Upper lobe of left lung (tissue), 6 donors: ENCODE results near the gene GFOD2. TPM values are rescaled to one million over a fixed set of nuclear protein-coding genes. Genes with fewer than 3 reads are reported as not detected.

Source experiments
- ATAC-seq, 2 donors: fragments of 200-7000 bp; cut with Tn5 transposase; one replicate each; pipeline ENCODE4 v1.9.1; 2022; ENCODE audit warnings: mild to moderate bottlenecking in 2 of 2, moderate library complexity in 2 of 2; ENCODE audit not compliant: low FRiP score in 2 of 2
- DNase-seq, 2 donors: peaks; one replicate each; pipeline ENCODE4 v3.0.0-alpha.2; 2019 to 2020
- H3K27ac ChIP-seq, 4 donors: fragments of 200-600 bp; sonication (generic); one replicate each; pipeline ENCODE4 v1.5.1; 2016 to 2019
- H3K27me3 ChIP-seq, 4 donors: fragments of 200-600 bp; sonication (generic); one replicate each; pipeline ENCODE4 v1.5.1; 2017 to 2019
- H3K36me3 ChIP-seq, 4 donors: fragments of 200-600 bp; sonication (generic); one replicate each; pipeline ENCODE4 v1.5.1; 2016 to 2019
- H3K4me1 ChIP-seq, 4 donors: fragments of 200-600 bp; sonication (generic); one replicate each; pipeline ENCODE4 v1.5.1; 2018 to 2019
- H3K4me3 ChIP-seq, 4 donors: fragments of 200-600 bp; sonication (generic); one replicate each; pipeline ENCODE4 v1.5.1; 2017 to 2019; ENCODE audit warnings: mild to moderate bottlenecking in 2 of 4, moderate library complexity in 1 of 4
- H3K9me3 ChIP-seq, 4 donors: fragments of 200-600 bp; sonication (generic); one replicate each; pipeline ENCODE4 v1.5.1; 2018 to 2019
- EP300 ChIP-seq, 4 donors: sonication (generic); formaldehyde crosslinking; IDR thresholded peaks; one replicate each; pipeline ENCODE4 v1.5.1; 2017; ENCODE audit warnings: antibody characterized with exemption in 4 of 4, control low read depth in 2 of 4
- POLR2A ChIP-seq, 4 donors: fragments of 450-650 bp; IDR thresholded peaks; one replicate each; pipeline ENCODE4 v1.5.1; 2016 to 2017; ENCODE audit warnings: antibody characterized with exemption in 4 of 4, mild to moderate bottlenecking in 2 of 4
- POLR2AphosphoS5 ChIP-seq, 2 donors: sonication (generic); formaldehyde crosslinking; IDR thresholded peaks; one replicate each; pipeline ENCODE4 v1.5.1; 2017; ENCODE audit warnings: antibody characterized with exemption in 2 of 2
- WGBS, 2 donors: methylation state at CpG; one replicate each; pipeline ENCODE4 v1.1.5; 2017 to 2018; 5-methylcytosine and 5-hydroxymethylcytosine counted together
- total RNA-seq, 6 donors: library from RNA; depleted of rRNA in 4 of 6; stranded (reverse); fragments of >200 nt in 4 of 6; gene quantifications; one replicate each; pipeline versions ENCODE4 v1.1.0 to v1.2.1, GENCODE V29; 2016 to 2021
- TF ChIP-seq, protein P1 (sequence below), 6 experiments: fragments of 450-650 bp in 4 of 6; fragments of 200-600 bp in 2 of 6; sonication (generic) in 2 of 6; IDR thresholded peaks; one replicate each; pipeline ENCODE4 v1.5.1; 2016 to 2019; ENCODE audit warnings: antibody characterized with exemption in 6 of 6
- donor health status: DM: no; HTN: no; CAD: no; lungs with moderate emphysema.
- donor health status: DM: no; HTN: yes; CAD: no; lungs with severe emphysema.

The GFOD2 gene
- total RNA-seq, 6 donors from 2014 or later = 14.3 to 21.0 (median 17.0) TPM

GRCh38 chr16:67678354-67679023, 40.6 kb downstream of the GFOD2 start:
- H3K27ac ChIP-seq = peak overlapping the region in 1 of 4 donors; percentile 51
- H3K4me3 ChIP-seq = no peak overlapping the region
- H3K36me3 ChIP-seq = peaks cover 1 to 18% (median 5%) of the 10 kb centered on the region in 4 donors
- H3K9me3 ChIP-seq = no peaks in the 10 kb centered on the region
- H3K4me1 ChIP-seq = peaks cover 21 to 40% (median 30%) of the 10 kb centered on the region in 4 donors
- ATAC-seq (no peak), DNase-seq (no peak)
- H3K27me3 ChIP-seq = no peaks in the 10 kb centered on the region
- TF ChIP-seq, protein P1, sequence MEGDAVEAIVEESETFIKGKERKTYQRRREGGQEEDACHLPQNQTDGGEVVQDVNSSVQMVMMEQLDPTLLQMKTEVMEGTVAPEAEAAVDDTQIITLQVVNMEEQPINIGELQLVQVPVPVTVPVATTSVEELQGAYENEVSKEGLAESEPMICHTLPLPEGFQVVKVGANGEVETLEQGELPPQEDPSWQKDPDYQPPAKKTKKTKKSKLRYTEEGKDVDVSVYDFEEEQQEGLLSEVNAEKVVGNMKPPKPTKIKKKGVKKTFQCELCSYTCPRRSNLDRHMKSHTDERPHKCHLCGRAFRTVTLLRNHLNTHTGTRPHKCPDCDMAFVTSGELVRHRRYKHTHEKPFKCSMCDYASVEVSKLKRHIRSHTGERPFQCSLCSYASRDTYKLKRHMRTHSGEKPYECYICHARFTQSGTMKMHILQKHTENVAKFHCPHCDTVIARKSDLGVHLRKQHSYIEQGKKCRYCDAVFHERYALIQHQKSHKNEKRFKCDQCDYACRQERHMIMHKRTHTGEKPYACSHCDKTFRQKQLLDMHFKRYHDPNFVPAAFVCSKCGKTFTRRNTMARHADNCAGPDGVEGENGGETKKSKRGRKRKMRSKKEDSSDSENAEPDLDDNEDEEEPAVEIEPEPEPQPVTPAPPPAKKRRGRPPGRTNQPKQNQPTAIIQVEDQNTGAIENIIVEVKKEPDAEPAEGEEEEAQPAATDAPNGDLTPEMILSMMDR (IDR thresholded peaks at IDR 0.05) = no peak
- TF ChIP-seq POLR2A (IDR thresholded peaks at IDR 0.05) = no peak
- TF ChIP-seq POLR2AphosphoS5 (IDR thresholded peaks at IDR 0.05) = no peak
- TF ChIP-seq EP300 (IDR thresholded peaks at IDR 0.05) = no peak
- WGBS, 2 donors = 85 to 88% methylated on average over 12 of the region's 12 CpGs

- DNase-seq (no peak), ATAC-seq (no peak)
- H3K27ac ChIP-seq = peak overlapping the region in 2 of 4 donors; percentile 48 to 90
- 80 to 88% methylated on average over 1 of the region's 1 CpG for WGBS, 2 donors
- H3K4me3 ChIP-seq = no peak overlapping the region
- H3K4me1 ChIP-seq = peaks cover 27 to 47% (median 37%) of the 10 kb centered on the region in 4 donors
- TF ChIP-seq POLR2A (IDR thresholded peaks at IDR 0.05) (no peak), EP300 (IDR thresholded peaks at IDR 0.05) (no peak), POLR2AphosphoS5 (IDR thresholded peaks at IDR 0.05) (no peak)
- TF ChIP-seq, protein P1 (IDR thresholded peaks at IDR 0.05) = no peak
- no peaks in the 10 kb centered on the region for H3K27me3 ChIP-seq
- H3K36me3 ChIP-seq = peaks cover 0 to 12% (median 2%) of the 10 kb centered on the region in 4 donors
- H3K9me3 ChIP-seq = no peaks in the 10 kb centered on the region
Measured at GRCh38 chr16:67677712-67678111, 41.4 kb downstream of the GFOD2 start.

- WGBS, 2 donors = 61 to 62% methylated on average over 8 of the region's 8 CpGs
- Histone ChIP-seq H3K27ac (peak overlapping the region in 2 of 4 donors; percentile 48 to 90), H3K9me3 (no peaks in the 10 kb centered on the region), H3K27me3 (no peaks in the 10 kb centered on the region), H3K4me1 (peaks cover 33 to 55% (median 43%) of the 10 kb centered on the region in 4 donors), H3K4me3 (no peak overlapping the region), H3K36me3 (peaks cover 0 to 9% (median 2%) of the 10 kb centered on the region in 4 donors)
- DNase-seq = no peak
- no peak for ATAC-seq
- TF ChIP-seq EP300 (IDR thresholded peaks at IDR 0.05) (no peak), POLR2A (IDR thresholded peaks at IDR 0.05) (no peak), POLR2AphosphoS5 (IDR thresholded peaks at IDR 0.05) (no peak)
- TF ChIP-seq, protein P1 (IDR thresholded peaks at IDR 0.05) = no peak
Measured at GRCh38 chr16:67676939-67677338, 42.2 kb downstream of the GFOD2 start.

DNA sequence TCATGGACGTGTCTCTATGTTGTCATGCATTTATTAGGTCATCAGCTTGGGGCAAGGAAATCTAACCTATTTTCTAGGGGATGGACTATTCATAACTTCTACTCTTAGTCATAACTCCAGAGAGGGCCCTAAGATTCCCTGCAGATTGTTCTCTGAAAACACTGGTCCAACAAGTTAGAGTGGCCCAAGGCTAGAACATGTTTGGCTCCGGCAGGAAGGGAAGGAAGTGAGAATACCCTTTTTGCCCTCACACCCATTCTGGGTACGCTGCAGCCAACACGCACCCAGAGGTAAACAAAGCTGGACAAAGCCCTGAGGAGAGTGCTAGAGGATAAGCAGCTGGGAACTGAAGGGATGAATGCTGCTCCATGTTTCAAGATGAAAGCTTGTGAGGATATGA, 42.6 kb downstream of the GFOD2 start:
- ATAC-seq (no peak), DNase-seq (no peak)
- Histone ChIP-seq H3K4me3 (no peak overlapping the region), H3K27ac (peak overlapping the region in 2 of 4 donors; percentile 48 to 90), H3K9me3 (no peaks in the 10 kb centered on the region), H3K27me3 (no peaks in the 10 kb centered on the region), H3K36me3 (peaks cover 0 to 9% (median 2%) of the 10 kb centered on the region in 4 donors), H3K4me1 (peaks cover 34 to 56% (median 43%) of the 10 kb centered on the region in 4 donors)
- WGBS, 2 donors = 42 to 49% methylated on average over 4 of the region's 4 CpGs
- TF ChIP-seq POLR2AphosphoS5 (IDR thresholded peaks at IDR 0.05) = peak in 1 of 2 donors; percentile 46
- TF ChIP-seq EP300 (IDR thresholded peaks at IDR 0.05) = no peak

- DNase-seq (no peak), ATAC-seq (no peak)
- Histone ChIP-seq H3K9me3 (no peaks in the 10 kb centered on the region), H3K36me3 (peaks cover 0 to 9% (median 2%) of the 10 kb centered on the region in 4 donors), H3K4me3 (no peak overlapping the region), H3K27me3 (no peaks in the 10 kb centered on the region), H3K27ac (peak overlapping the region in 2 of 4 donors; percentile 48 to 90), H3K4me1 (peaks cover 34 to 56% (median 43%) of the 10 kb centered on the region in 4 donors)
- 92 to 96% methylated on average over 7 of the region's 7 CpGs for WGBS, 2 donors
- TF ChIP-seq POLR2AphosphoS5 (IDR thresholded peaks at IDR 0.05) = no peak
- no peak for TF ChIP-seq EP300 (IDR thresholded peaks at IDR 0.05)
- no peak for TF ChIP-seq POLR2A (IDR thresholded peaks at IDR 0.05)
- TF ChIP-seq, protein P1 (IDR thresholded peaks at IDR 0.05) = no peak
Measured at GRCh38 chr16:67675999-67676398, 43.1 kb downstream of the GFOD2 start.
